ENCODE results near the gene C1orf87.
"Not testable (repeated sequence)": the region's sequence is repeated elsewhere in the genome, so short reads cannot be mapped to it uniquely, and the experiment has no call there.

The C1orf87 gene

DNA sequence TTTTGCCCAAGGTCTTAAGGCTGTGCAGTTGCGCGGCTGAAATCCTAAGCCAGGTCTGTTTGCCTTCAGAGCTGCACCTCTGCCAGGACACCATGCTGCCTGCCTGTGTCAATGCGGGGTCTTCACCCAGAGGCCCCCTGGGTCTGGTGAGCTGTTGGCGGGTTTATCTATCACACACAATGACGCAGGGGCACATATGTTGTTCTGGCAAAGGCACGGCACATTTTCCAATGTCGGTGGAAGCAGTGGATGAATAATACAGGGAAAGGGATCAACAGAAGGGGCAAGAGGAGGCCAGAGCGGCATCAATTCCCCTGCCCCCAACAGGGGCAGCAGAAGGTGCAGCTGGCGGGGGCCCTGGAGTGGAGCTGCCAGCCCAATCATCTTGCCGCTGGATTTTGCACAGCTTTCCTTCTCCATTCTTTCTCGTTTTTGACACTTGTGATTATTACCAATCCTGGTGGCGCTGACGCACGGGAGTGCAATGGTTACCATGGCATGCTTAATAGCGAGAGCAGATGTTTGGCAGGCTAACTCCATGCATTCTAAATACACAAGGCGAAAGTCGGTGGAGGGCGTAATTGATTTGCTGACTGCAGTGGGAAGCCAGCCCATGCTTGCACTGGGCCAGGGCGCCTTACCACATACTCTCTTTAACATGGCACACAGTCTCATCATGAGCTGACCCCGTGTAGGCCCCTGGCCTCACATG lies 101.2 kb downstream of the C1orf87 start:
- Histone ChIP-seq H3K27ac (no peak overlapping the region), H3K4me3 (no peak overlapping the region)
- DNase-seq (ENCODE audit: low spot score): no peak
- TF ChIP-seq CTCF (IDR thresholded peaks at IDR 0.05): no peak

DNA sequence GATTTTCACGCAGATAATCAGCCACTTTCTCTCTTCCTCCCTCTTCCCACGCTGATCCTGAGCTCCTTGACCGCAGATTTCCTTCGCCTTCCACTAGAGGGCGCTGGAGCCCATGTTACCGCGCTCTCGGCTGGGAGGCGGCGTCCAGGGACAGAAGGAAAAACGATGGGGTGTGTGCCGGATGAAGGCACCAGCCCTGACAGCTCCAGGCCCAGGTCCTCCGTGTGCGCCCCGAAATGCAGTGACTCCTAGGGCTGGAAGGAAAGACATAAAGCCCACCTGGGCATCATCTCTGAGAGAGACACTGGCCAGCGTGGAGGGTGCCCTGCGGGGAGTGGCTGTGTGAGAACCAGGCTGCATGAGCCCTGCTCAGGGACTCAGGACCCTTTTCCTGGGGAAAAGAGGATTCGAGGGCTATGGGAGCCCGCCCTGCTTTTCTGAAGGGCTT lies 102.1 kb downstream of the C1orf87 start:
- Histone ChIP-seq H3K27ac (no peak overlapping the region), H3K4me3 (peak overlapping the region; percentile 40)
- TF ChIP-seq CTCF (IDR thresholded peaks at IDR 0.05): peak; percentile 85
- no peak for DNase-seq (ENCODE audit: low spot score)

GRCh38 chr1:59969542-59970175 lies 103.9 kb downstream of the C1orf87 start:
- H3K4me3 ChIP-seq; DNase-seq (ENCODE audit: low spot score); H3K27ac ChIP-seq: not testable (repeated sequence)

DNA sequence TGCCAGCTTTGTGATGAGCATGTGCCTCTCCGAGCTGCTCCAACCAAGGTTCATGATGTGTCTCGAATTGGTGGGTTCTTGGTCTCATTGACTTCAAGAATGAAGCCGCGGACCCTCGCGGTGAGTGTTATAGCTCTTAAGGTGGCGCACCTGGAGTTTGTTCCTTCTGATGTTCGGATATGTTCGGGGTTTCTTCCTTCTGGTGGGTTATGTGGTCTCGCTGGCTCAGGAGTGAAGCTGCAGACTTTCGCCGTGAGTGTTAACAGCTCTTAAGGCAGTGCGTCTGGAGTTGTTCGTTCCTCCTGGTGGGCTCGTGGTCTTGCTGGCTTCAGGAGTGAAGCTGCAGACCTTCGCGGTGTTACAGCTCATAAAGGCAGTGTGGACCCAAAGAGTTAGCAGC lies 104.8 kb downstream of the C1orf87 start:
- H3K4me3 ChIP-seq; DNase-seq (ENCODE audit: low spot score); H3K27ac ChIP-seq: not testable (repeated sequence)

DNA sequence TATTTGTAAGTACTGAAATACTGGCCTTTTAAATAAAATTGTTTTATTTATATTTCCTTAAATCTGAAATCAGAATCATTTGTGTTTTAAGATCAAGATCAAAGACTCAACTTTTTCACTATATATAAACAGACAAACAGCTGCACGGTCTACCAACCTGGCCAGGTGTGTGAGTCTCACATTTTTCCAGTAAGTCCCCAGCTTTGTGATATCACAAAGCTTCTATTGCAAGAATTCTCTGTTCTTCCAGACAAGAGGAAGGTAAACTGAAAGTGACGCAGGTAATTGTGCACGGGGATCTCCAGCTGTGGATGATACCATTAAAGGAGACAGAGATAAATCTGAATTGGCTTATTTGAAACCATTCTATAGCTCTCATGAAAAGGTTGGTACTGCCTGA lies 105.8 kb downstream of the C1orf87 start:
- TF ChIP-seq CTCF (IDR thresholded peaks at IDR 0.05): no peak
- no peak for DNase-seq (ENCODE audit: low spot score)
- Histone ChIP-seq H3K4me3 (no peak overlapping the region), H3K27ac (no peak overlapping the region)

GRCh38 chr1:59967141-59967697 lies 106.4 kb downstream of the C1orf87 start:
- Histone ChIP-seq H3K4me3 (no peak overlapping the region), H3K27ac (no peak overlapping the region)
- TF ChIP-seq CTCF (IDR thresholded peaks at IDR 0.05): no peak
- no peak for DNase-seq (ENCODE audit: low spot score)

- no peak for DNase-seq (ENCODE audit: low spot score)
- H3K4me3 ChIP-seq: no peak overlapping the region
- no peak for TF ChIP-seq CTCF (IDR thresholded peaks at IDR 0.05)
- H3K27ac ChIP-seq: no peak overlapping the region
Observed at GRCh38 chr1:59952065-59952464, 121.5 kb downstream of the C1orf87 start.

DNA sequence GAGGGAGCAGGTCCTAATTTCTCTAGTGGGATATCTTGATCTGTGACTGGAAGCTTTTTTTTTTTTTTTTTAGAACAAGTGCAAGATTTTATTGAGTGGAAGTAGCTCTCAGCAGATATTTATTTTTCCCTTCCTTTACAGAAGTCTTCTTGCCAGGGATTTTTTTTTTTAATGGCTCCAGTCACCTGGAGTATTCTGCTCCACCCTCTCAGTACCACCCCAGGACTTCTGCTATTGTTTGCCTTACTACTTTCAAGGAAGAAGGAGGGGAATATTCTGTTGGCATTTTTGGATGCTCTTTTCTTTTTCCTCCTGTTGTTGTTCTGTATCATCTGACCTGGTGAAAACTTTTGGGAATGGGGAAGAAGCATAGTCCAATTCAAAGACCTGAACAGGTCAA lies 123.9 kb downstream of the C1orf87 start:
- no peak overlapping the region for H3K4me3 ChIP-seq
- DNase-seq (ENCODE audit: low spot score): no peak
- TF ChIP-seq CTCF (IDR thresholded peaks at IDR 0.05): no peak
- no peak overlapping the region for H3K27ac ChIP-seq

All from coronary artery (tissue), 2 donors.